CD4-positive, alpha-beta T cell treated with Interleukin-17A for 4 hours (primary cell): ENCODE data around the gene SH3RF1.

Experiments used
- DNase-seq: peaks from one replicate; pipeline ENCODE4 v3.0.0-alpha.2; 2020; ENCODE audit warnings: mixed read lengths

SH3RF1 gene

GRCh38 chr4:169098532-169098931 is 172.2 kb downstream of the SH3RF1 start:
- no peak for DNase-seq

GRCh38 chr4:169098054-169098497 is 172.7 kb downstream of the SH3RF1 start:
- DNase-seq = no peak

GRCh38 chr4:169096221-169096620 is 174.5 kb downstream of the SH3RF1 start:
- no peak for DNase-seq

- no peak for DNase-seq
Measured at GRCh38 chr4:169094656-169095231, 176.0 kb downstream of the SH3RF1 start.

- DNase-seq = no peak
Measured at GRCh38 chr4:169092889-169093522, 177.8 kb downstream of the SH3RF1 start.

- DNase-seq = no peak
Measured at GRCh38 chr4:169090484-169091215, 180.1 kb downstream of the SH3RF1 start.

GRCh38 chr4:169089004-169089403 is 181.8 kb downstream of the SH3RF1 start:
- no peak for DNase-seq

- DNase-seq = no peak
Measured at GRCh38 chr4:169084954-169085353, 185.8 kb downstream of the SH3RF1 start.

GRCh38 chr4:169080981-169081380 is 189.8 kb downstream of the SH3RF1 start:
- no peak for DNase-seq

GRCh38 chr4:169079942-169080827 is 190.6 kb downstream of the SH3RF1 start:
- no peak for DNase-seq

- DNase-seq = no peak
Measured at GRCh38 chr4:169074117-169074516, 196.6 kb downstream of the SH3RF1 start.

GRCh38 chr4:169071747-169072146 is 199.0 kb downstream of the SH3RF1 start:
- no peak for DNase-seq

GRCh38 chr4:169070895-169071218 is 199.9 kb downstream of the SH3RF1 start:
- DNase-seq = no peak

GRCh38 chr4:169070071-169070894 is 200.5 kb downstream of the SH3RF1 start:
- no peak for DNase-seq

- DNase-seq = no peak
Measured at GRCh38 chr4:169068423-169068822, 202.3 kb downstream of the SH3RF1 start.

- DNase-seq = no peak
Measured at GRCh38 chr4:169066934-169067333, 203.8 kb downstream of the SH3RF1 start.

- DNase-seq = no peak
Measured at GRCh38 chr4:169064296-169064695, 206.5 kb downstream of the SH3RF1 start.

GRCh38 chr4:169063441-169063840 is 207.3 kb downstream of the SH3RF1 start:
- no peak for DNase-seq

- no peak for DNase-seq
Measured at GRCh38 chr4:169062897-169063244, 207.9 kb downstream of the SH3RF1 start.

- DNase-seq = no peak
Measured at GRCh38 chr4:169061386-169061785, 209.4 kb downstream of the SH3RF1 start.

GRCh38 chr4:169060391-169061091 is 210.2 kb downstream of the SH3RF1 start:
- no peak for DNase-seq
